Spleen (tissue), 7 donors: ENCODE results near the gene PRRC1.

Experiments
- POLR2A ChIP-seq, 3 donors: fragments of 450-650 bp; IDR thresholded peaks; one replicate each; pipeline ENCODE4 v1.5.1; 2017; ENCODE audit warnings: antibody characterized with exemption in 3 of 3, mild to moderate bottlenecking in 1 of 3
- POLR2AphosphoS5 ChIP-seq, 3 donors: sonication (generic); formaldehyde crosslinking; IDR thresholded peaks; one replicate each; pipeline ENCODE4 v1.5.1; 2017; ENCODE audit warnings: antibody characterized with exemption in 3 of 3
- TF ChIP-seq, protein P1 (sequence below), 11 experiments: fragments of 200-600 bp in 7 of 11; fragments of 450-650 bp in 4 of 11; sonication (generic) in 4 of 11; IDR thresholded peaks in 8 of 11; conservative IDR thresholded peaks in 3 of 11; 1 replicate in 7 of 11; 2 replicates in 4 of 11; pipeline versions ENCODE4 v1.4.0 to v1.8.0; 2016 to 2021; ENCODE audit warnings: antibody characterized with exemption in 11 of 11, inconsistent platforms in 4 of 11, mild to moderate bottlenecking in 1 of 11
- donor health status: DM: no; HTN: no; CAD: no; lungs with moderate emphysema.
- donor health status: DM: no; HTN: no; CAD: no.
- donor health status: DM: no; HTN: no; CAD: no.

DNA sequence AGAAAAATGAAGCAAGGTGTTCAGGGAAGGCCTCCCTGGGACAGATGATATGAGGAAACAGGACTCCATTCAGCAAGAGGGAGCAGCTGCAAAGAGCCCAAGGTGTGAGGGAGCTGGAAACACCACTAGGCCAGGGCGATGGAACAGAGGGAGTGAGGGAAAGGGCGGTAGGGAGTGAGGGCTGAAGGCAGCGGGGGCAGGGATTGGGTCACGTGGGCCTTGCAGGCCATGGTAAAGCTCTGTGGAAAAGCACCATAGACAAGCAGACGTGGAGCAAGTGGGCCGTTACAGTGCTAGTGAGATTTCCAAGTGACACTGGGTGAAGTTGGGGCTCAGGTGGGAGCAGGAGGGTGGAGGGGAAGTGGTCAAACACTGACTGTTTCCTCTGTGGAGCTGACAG lies 10.8 kb upstream of the PRRC1 start:
- TF ChIP-seq, protein P1, sequence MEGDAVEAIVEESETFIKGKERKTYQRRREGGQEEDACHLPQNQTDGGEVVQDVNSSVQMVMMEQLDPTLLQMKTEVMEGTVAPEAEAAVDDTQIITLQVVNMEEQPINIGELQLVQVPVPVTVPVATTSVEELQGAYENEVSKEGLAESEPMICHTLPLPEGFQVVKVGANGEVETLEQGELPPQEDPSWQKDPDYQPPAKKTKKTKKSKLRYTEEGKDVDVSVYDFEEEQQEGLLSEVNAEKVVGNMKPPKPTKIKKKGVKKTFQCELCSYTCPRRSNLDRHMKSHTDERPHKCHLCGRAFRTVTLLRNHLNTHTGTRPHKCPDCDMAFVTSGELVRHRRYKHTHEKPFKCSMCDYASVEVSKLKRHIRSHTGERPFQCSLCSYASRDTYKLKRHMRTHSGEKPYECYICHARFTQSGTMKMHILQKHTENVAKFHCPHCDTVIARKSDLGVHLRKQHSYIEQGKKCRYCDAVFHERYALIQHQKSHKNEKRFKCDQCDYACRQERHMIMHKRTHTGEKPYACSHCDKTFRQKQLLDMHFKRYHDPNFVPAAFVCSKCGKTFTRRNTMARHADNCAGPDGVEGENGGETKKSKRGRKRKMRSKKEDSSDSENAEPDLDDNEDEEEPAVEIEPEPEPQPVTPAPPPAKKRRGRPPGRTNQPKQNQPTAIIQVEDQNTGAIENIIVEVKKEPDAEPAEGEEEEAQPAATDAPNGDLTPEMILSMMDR (IDR thresholded peaks at IDR 0.05 in 8 of 11, conservative IDR thresholded peaks at IDR 0.05 in 3 of 11) = no peak
- TF ChIP-seq POLR2A (IDR thresholded peaks at IDR 0.05) (no peak), POLR2AphosphoS5 (IDR thresholded peaks at IDR 0.05) (no peak)
